ENCODE data around the gene MAMDC2. TPM values are rescaled to one million over a fixed set of nuclear protein-coding genes. Genes with fewer than 3 reads are reported as not detected.

MAMDC2 gene
- total RNA-seq, 4 donors from 2014 or later, result 4.1 to 17.3 (median 9.3) TPM

GRCh38 chr9:70064496-70064895 lies 20.8 kb downstream of the MAMDC2 start:
- H3K27ac ChIP-seq, result peak overlapping the region; percentile 42
- WGBS, result 90% methylated on average over 1 of the region's 1 CpG
- no peaks in the 10 kb centered on the region for H3K36me3 ChIP-seq
- no peak overlapping the region for H3K4me3 ChIP-seq
- H3K4me1 ChIP-seq, result peaks cover 44% of the 10 kb centered on the region
- TF ChIP-seq POLR2A (IDR thresholded peaks at IDR 0.05), result no peak
- TF ChIP-seq EP300 (IDR thresholded peaks at IDR 0.05), result no peak
- TF ChIP-seq POLR2AphosphoS5 (IDR thresholded peaks at IDR 0.05), result no peak
- TF ChIP-seq CTCF (IDR thresholded peaks at IDR 0.05), result no peak
- no peaks in the 10 kb centered on the region for H3K9me3 ChIP-seq
- no peak for DNase-seq (ENCODE audit: low spot score in 2 of 2)
- H3K27me3 ChIP-seq, result no peaks in the 10 kb centered on the region

- WGBS, result 50% methylated on average over 2 of the region's 2 CpGs
- no peak for TF ChIP-seq EP300 (IDR thresholded peaks at IDR 0.05)
- TF ChIP-seq POLR2AphosphoS5 (IDR thresholded peaks at IDR 0.05), result peak in 2 of 3 donors; percentile 51 to 62
- peaks cover 44% of the 10 kb centered on the region for H3K4me1 ChIP-seq
- H3K27me3 ChIP-seq, result no peaks in the 10 kb centered on the region
- H3K4me3 ChIP-seq, result no peak overlapping the region
- H3K9me3 ChIP-seq, result no peaks in the 10 kb centered on the region
- H3K27ac ChIP-seq, result peak overlapping the region; percentile 84
- no peak for DNase-seq (ENCODE audit: low spot score in 2 of 2)
- H3K36me3 ChIP-seq, result no peaks in the 10 kb centered on the region
Measured at GRCh38 chr9:70065572-70065971, 21.9 kb downstream of the MAMDC2 start.

- 94% methylated on average over 4 of the region's 4 CpGs for WGBS
- Histone ChIP-seq H3K27me3 (no peaks in the 10 kb centered on the region), H3K4me3 (no peak overlapping the region), H3K4me1 (peaks cover 44% of the 10 kb centered on the region), H3K9me3 (no peaks in the 10 kb centered on the region), H3K36me3 (no peaks in the 10 kb centered on the region), H3K27ac (peak overlapping the region; percentile 84)
- TF ChIP-seq POLR2AphosphoS5 (IDR thresholded peaks at IDR 0.05) (no peak), CTCF (IDR thresholded peaks at IDR 0.05) (no peak), EP300 (IDR thresholded peaks at IDR 0.05) (no peak), POLR2A (IDR thresholded peaks at IDR 0.05) (no peak)
- DNase-seq (ENCODE audit: low spot score in 2 of 2), result no peak
Measured at GRCh38 chr9:70066418-70066817, 22.8 kb downstream of the MAMDC2 start.

- no peak for DNase-seq (ENCODE audit: low spot score in 2 of 2)
- no peak for TF ChIP-seq POLR2A (IDR thresholded peaks at IDR 0.05)
- no peak for TF ChIP-seq CTCF (IDR thresholded peaks at IDR 0.05)
- TF ChIP-seq EP300 (IDR thresholded peaks at IDR 0.05), result no peak
- TF ChIP-seq POLR2AphosphoS5 (IDR thresholded peaks at IDR 0.05), result no peak
- peak overlapping the region; percentile 84 for H3K27ac ChIP-seq
Measured at GRCh38 chr9:70066874-70067273, 23.2 kb downstream of the MAMDC2 start.

GRCh38 chr9:70069704-70070103 lies 26.1 kb downstream of the MAMDC2 start:
- Histone ChIP-seq H3K4me1 (peaks cover 39% of the 10 kb centered on the region), H3K4me3 (no peak overlapping the region), H3K9me3 (no peaks in the 10 kb centered on the region), H3K27me3 (no peaks in the 10 kb centered on the region), H3K27ac (peak overlapping the region; percentile 26), H3K36me3 (no peaks in the 10 kb centered on the region)
- TF ChIP-seq POLR2A (IDR thresholded peaks at IDR 0.05), result no peak
- TF ChIP-seq EP300 (IDR thresholded peaks at IDR 0.05), result no peak
- TF ChIP-seq POLR2AphosphoS5 (IDR thresholded peaks at IDR 0.05), result peak in 1 of 3 donors; percentile 37
- TF ChIP-seq CTCF (IDR thresholded peaks at IDR 0.05), result no peak
- DNase-seq (ENCODE audit: low spot score in 2 of 2), result no peak
- 64% methylated on average over 3 of the region's 3 CpGs for WGBS

More at GRCh38 chr9:70066874-70067273, 23.2 kb downstream of the MAMDC2 start:
- H3K4me1 ChIP-seq, result peaks cover 44% of the 10 kb centered on the region
- H3K27me3 ChIP-seq, result no peaks in the 10 kb centered on the region
- no peaks in the 10 kb centered on the region for H3K36me3 ChIP-seq
- H3K9me3 ChIP-seq, result no peaks in the 10 kb centered on the region
- 87% methylated on average over 2 of the region's 2 CpGs for WGBS
- H3K4me3 ChIP-seq, result no peak overlapping the region

- no peaks in the 10 kb centered on the region for H3K27me3 ChIP-seq
- no peaks in the 10 kb centered on the region for H3K36me3 ChIP-seq
- no peak for DNase-seq (ENCODE audit: low spot score in 2 of 2)
- no peaks in the 10 kb centered on the region for H3K9me3 ChIP-seq
- H3K4me3 ChIP-seq, result no peak overlapping the region
- peaks cover 8% of the 10 kb centered on the region for H3K4me1 ChIP-seq
- TF ChIP-seq POLR2A (IDR thresholded peaks at IDR 0.05) (no peak), EP300 (IDR thresholded peaks at IDR 0.05) (peak; percentile 29), CTCF (IDR thresholded peaks at IDR 0.05) (no peak), POLR2AphosphoS5 (IDR thresholded peaks at IDR 0.05) (no peak)
- 93% methylated on average over 2 of the region's 2 CpGs for WGBS
- no peak overlapping the region for H3K27ac ChIP-seq
Measured at GRCh38 chr9:70073193-70073592, 29.5 kb downstream of the MAMDC2 start.
